Activated CD8-positive, alpha-beta memory T cell treated with anti-CD3 and anti-CD28 coated beads for 48 hours (primary cell): ENCODE data around the gene HLA-DPA1.
"Not testable (repeated sequence)": the region's sequence is repeated elsewhere in the genome, so short reads cannot be mapped to it uniquely, and the experiment has no call there.

ENCODE experiments used
- DNase-seq, 3 experiments: peaks; one replicate each; pipeline ENCODE4 v3.0.0-alpha.2; 2020; ENCODE audit warnings: low read depth in 2 of 3, low spot score in 2 of 3

Gene HLA-DPA1

GRCh38 chr6:33065312-33065711 is 8.1 kb downstream of the HLA-DPA1 start:
- no peak for DNase-seq

DNA sequence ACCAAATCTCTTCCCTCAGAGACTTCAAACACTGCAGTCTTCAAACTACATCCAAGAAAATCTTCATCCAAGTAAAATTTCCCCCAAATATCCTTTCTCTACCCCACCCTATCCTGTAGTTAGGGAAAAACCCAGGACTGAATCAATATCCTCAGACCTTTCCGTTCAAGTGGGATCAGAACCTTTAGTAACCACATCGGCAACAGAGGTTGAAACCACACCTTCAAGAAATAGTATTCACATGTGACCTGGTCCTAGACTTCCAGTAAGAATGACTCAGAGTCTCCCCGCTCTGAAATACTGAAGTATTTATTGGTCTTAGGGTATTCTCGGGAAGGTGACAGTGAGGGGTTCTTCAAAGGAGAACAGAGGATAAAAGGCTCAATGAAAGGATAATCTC is 8.7 kb downstream of the HLA-DPA1 start:
- DNase-seq: no peak

DNA sequence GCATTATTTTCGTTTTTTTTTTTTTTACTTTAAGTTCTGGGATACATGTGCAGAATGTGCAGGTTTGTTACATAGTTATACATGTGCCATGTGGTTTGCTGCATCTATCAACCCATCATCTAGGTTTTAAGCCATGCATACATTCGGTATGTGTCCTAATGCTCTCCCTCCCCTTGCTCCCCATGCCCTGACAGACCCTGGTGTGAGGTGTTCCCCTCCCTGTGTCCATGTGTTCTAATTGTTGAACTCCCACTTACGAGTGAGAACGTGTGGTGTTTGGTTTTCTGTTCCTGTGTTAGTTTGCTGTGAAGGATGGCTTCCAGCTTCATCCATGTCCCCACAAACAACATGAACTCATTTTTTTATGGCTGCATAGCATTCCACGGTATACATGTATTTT is 10.0 kb downstream of the HLA-DPA1 start:
- DNase-seq: not testable (repeated sequence)

DNA sequence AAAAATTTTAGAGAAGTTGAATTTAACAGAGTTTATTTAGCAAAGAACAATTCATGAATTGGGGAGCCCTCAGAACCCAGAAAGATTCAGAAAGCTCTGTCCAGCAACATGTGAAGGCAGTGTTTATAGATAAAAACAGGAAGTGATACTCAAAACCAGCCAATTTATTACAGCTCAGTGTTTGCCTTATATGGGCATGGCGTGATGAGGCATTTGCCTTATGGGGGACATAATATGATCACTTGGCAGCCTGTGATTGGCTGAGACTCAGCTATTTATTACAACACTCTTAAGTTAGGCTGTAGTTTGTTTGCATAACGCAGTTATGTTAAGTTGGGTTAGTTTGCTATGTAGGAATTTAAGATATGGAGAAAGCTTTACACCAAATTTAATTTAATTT is 11.5 kb downstream of the HLA-DPA1 start:
- no peak for DNase-seq

GRCh38 chr6:33057222-33058150 is 16.0 kb downstream of the HLA-DPA1 start:
- no peak for DNase-seq

- DNase-seq: no peak
These were observed 20.2 kb downstream of the HLA-DPA1 start for GRCh38 chr6:33053230-33053629.

DNA sequence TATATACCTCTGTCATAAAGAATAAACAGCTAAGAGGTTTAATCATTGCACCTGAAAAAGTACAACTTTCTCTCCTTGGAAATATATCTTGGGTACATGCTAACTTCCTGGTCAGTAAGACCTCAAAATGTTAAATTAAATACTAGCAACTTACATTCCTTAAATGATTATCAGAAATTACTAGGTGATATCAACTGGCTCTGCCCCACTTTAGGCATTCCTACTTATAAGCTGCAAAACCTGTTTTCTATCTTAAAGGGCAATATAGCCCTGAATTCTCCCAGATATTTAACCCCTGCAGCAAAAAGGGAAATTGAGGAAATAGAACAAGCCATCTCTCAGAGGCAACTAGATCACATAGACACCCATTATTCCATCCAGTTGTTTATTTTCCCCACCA is 20.8 kb downstream of the HLA-DPA1 start:
- no peak for DNase-seq

DNA sequence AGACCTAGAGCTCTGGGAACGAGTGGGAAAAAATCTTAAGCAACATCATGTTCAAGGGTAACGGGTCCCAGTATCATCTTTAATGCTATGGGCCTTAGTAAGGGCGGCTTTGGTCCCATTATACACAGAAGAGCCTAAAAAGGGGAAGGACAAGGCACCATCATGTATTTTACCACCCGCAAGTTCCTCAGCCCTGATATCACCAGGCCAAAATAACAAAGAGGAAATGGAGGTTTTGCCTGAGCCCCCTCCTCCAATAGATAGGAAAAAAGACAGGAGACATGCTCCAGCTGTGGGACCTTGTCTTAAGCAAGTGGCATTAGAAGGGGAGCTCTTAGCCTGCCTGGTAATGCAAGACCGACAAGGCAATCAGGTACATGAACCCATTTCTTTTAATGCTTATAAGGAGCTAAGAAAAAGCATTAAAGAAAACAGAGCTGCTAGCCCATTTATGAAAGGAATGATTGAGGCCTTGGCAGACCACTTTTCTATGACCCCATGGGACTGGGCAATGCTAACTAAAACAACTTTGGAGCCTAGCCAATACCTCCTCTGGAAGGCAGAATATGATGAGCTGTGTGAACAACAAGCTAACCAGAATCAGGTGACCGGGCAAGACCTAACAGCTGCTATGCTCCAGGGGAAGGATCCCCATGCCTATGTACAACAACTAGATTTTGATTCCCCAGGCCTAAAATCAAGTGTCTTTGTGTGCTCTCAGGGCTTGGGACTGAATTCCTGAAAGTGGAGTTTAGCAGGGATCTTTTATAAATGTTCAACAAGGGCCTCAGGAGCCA is 23.2 kb downstream of the HLA-DPA1 start:
- no peak for DNase-seq

DNA sequence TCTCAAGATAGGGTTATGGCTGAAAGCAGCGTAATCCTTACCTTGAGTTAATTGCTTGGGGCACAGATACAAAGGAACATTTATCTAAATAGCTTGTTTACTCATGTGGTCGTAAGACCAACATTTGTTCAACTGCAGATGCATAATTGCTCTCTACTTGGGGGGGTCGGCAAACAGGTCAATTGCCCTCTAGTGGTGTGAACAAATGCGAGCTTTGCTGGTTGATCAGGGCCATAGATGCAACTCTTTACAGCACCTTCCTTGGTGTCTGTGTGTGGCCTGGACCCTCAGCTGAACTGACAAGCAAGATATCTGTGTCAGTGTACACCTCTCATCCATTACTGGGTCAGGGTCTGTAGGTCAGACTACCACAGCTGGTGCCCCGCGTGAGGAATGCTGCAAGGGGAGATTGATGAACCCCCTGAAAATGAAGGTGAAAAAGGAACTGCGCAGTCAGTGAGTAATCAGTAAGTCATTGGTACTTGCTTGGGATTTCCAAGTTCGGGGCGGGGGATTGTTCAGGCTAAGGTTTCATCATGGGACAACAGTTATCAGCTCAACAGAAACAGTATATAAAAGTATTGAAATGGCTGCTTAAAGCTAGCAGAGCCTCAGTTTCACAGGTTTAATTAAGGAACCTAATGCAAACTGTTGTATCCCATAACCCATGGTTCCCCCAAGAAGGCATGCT is 24.0 kb downstream of the HLA-DPA1 start:
- no peak for DNase-seq

DNA sequence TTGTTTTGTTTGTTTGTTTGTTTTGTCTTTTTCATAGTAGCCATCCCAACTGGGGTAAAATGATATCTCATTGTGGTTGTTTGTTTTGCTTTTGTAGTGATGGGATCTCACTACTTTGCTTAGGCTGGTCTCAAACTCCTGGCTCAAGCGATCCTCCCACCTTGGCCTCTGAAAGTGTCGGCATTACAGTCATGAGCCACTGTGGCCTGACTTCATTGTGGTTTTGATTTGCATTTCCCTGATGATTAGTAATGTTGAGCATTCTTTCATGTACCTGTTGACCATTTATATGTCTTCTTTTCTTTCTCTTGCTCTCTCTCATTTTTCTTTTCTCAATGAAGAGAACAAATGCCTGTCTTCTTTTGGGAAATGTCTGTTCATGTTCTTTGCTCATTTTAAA is 33.3 kb downstream of the HLA-DPA1 start:
- no peak for DNase-seq

GRCh38 chr6:33036535-33036934 is 36.9 kb downstream of the HLA-DPA1 start:
- no peak for DNase-seq

- DNase-seq: no peak
These were observed 38.9 kb downstream of the HLA-DPA1 start for GRCh38 chr6:33034554-33034953.

DNA sequence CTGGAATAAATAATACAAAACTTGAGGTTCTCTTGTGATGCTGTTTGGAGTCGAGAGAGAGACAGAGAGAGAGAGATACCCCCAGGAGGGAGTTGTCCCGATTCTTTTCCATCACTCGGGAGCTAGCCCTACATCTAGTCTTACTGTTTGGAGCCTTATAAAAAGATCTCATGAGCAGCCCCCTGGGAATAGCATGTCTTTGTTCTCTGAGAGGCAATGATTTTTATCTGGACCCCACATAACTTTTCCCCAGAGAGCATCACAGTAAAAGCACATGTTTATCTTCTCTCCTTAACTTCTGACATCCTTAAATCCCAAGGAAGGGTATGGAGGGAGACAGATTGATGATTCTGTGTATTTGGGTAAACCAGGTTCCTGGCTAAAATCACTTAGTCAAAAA is 43.2 kb downstream of the HLA-DPA1 start:
- no peak for DNase-seq

DNA sequence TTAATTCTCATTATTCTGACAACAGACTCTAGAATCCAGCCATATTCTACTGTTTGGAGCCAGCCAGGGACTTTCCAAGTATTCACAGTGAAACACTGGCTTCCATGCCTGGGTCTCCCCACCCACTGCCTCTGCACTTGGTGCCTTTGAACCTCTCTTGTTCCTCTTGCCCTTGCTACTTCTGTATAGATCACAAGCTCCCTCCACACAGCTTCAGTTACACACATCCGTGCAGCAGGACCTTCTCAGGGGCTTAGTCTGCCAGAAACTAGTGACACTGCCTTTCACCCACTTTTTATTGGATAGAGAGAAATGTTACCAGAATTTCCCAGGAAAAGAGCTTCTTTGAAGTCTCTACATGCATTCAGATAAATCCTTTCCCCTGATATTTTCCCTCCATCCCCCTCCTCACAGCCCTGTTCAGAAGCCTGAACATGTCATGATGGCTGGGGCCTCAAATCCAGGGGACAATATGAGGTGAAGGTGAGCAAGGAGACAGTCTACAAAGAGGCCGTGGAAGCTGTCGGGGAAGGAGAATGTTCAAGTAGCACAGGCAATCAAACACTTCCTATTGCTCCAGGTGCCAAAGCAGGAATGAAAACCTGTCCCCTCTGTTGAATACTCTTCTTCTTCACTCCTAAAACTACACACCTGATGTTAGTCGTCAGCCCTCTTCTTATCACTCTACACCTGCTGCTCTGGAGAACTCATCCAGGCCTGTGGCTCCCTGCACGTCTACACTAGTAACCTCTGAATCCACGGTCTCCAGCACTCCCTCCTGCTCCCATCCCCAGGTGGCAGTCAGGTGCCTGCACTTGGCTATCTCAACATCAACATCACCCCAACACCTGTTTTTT is 43.9 kb downstream of the HLA-DPA1 start:
- DNase-seq: no peak

- DNase-seq: no peak
These were observed 45.1 kb downstream of the HLA-DPA1 start for GRCh38 chr6:33028220-33028849.

DNA sequence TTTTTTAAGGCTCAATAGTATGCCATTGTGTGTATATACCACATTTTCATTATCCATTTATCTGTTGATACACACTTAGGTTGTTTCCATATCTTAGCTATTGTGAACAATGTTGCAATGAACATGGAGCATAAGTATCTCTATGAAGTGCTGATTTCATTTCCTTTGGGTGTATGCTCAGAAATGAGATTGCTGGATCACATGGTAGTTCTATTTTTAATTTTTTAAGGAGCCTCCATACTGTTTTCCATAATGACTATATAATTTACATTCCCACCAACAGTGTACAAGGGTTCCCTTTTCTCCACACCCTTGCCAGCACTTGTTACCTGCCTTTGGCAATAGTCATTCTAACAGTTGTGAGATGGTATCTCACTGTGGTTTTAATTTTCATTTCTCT is 48.9 kb downstream of the HLA-DPA1 start:
- no peak for DNase-seq

- DNase-seq: no peak
These were observed 49.9 kb downstream of the HLA-DPA1 start for GRCh38 chr6:33023536-33023935.

DNA sequence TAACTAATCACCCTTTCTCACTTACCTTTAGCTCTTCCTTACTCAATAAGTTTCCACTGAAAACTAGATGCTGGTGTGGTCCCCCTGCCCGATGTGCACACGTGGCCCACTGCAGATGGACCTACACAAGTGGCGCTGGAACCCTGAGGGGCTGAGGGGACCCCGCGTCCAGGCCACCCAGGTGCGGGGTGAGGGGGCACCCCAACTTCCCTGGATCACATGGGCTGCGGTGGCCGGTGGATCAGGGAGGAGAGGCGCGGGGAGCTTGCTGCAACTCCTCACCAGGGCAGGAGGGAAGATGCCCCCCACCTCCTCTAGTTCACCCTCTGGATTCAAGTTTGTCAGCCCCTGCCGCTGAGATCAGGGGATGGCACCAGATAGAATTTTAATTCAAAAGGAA is 51.5 kb downstream of the HLA-DPA1 start:
- DNase-seq: no peak

- no peak for DNase-seq
These were observed 54.1 kb downstream of the HLA-DPA1 start for GRCh38 chr6:33019372-33019771.

GRCh38 chr6:33018904-33019303 is 54.5 kb downstream of the HLA-DPA1 start:
- DNase-seq: no peak
